GM13977 (cell line): ENCODE data around the gene DGLUCY.
"Not testable (repeated sequence)": the region's sequence is repeated elsewhere in the genome, so short reads cannot be mapped to it uniquely, and the experiment has no call there.

Source experiments
- DNase-seq: peaks from one replicate; pipeline ENCODE4 v3.0.0; 2012; ENCODE audit warnings: low spot score
- in situ Hi-C: fragments of 300-500 bp; cut with MboI; formaldehyde crosslinking; loops from one replicate; pipeline ENCODE4 v1.12.0; 2022; ENCODE audit warnings: low sequenced_read_pairs, low pct_unique_long_range_greater_than_20kb, mixed read lengths, inconsistent platforms; ENCODE audit not compliant: unreplicated experiment
- TF ChIP-seq, protein P1 (sequence below): IDR thresholded peaks from 2 replicates; pipeline ENCODE4 v1.5.1; 2012; ENCODE audit warnings: mild to moderate bottlenecking, control low read depth; ENCODE audit not compliant: insufficient read depth; ENCODE audit errors: extremely low read depth, missing control alignments

Gene DGLUCY

DNA sequence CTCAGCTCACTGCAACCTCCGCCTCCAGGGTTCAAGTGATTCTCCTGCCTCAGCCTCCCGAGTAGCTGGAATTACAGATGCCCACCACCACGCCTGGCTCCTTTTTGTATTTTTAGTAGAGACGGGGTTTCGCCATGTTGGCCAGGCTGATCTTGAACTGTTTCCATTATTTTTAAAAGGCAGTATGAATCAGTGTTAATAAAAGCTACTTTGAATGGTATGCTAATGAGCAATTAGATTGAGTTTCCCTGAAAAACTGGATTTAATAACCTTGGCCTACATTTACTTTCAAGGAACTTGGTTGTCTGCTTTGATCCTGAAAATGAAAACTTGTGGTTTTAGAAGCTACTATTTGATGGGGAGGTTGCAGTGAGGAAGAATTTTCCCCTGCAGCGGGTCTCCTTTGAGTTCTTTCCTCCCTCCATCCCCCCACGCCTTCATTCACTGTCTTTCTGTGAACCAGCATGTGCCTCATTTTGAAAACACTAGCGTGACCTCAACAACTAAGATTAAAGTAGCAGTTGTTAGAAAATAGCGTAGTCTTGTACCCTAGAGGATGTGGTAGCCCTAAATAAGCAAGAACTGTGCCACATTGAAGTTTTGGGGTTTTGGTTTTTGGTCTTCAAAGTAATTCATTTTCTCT lies 35.7 kb upstream of the DGLUCY start:
- in situ Hi-C loops = no loop called here
- DNase-seq = peak; percentile 63
- TF ChIP-seq, protein P1, sequence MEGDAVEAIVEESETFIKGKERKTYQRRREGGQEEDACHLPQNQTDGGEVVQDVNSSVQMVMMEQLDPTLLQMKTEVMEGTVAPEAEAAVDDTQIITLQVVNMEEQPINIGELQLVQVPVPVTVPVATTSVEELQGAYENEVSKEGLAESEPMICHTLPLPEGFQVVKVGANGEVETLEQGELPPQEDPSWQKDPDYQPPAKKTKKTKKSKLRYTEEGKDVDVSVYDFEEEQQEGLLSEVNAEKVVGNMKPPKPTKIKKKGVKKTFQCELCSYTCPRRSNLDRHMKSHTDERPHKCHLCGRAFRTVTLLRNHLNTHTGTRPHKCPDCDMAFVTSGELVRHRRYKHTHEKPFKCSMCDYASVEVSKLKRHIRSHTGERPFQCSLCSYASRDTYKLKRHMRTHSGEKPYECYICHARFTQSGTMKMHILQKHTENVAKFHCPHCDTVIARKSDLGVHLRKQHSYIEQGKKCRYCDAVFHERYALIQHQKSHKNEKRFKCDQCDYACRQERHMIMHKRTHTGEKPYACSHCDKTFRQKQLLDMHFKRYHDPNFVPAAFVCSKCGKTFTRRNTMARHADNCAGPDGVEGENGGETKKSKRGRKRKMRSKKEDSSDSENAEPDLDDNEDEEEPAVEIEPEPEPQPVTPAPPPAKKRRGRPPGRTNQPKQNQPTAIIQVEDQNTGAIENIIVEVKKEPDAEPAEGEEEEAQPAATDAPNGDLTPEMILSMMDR = no peak

DNA sequence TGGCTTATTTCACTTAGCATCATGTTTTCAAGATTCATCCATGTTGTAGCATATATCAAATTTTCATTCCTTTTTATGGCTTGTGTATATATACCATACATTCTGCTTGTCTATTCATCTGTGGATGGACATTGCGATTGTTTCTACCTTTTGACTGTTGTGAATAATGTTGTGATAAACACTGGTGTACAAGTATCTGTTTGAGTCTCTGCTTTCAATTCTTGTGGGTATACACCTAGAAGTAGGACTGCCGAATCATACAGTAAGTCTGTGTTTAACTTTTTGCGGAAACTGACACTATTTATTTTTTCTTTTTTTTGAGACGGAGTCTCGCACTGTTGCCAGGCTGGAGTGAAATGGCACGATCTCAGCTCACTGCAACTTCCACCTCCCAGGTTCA lies 33.8 kb upstream of the DGLUCY start:
- in situ Hi-C loops = no loop called here
- DNase-seq = no peak
- TF ChIP-seq, protein P1 = no peak

DNA sequence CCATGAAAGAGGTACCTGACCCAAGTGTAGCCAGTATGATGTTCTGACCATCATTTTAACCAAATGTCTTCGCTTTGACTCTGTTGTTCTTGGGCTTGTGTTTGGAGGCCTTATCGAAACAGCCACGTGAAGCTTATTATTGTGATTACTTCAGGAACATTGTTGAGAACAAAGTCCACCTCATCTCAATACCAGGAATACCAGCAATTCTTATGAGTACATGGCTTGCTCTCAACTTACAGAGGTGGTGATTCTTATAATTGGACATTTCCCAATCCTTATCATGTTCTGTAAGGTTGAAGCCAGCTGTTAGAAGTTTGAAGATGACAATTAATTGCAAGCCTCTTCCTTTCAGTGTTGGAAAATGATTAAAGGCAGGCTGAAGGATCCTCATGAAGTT lies 31.6 kb upstream of the DGLUCY start:
- in situ Hi-C loops = no loop called here
- TF ChIP-seq, protein P1 = no peak
- DNase-seq = no peak

DNA sequence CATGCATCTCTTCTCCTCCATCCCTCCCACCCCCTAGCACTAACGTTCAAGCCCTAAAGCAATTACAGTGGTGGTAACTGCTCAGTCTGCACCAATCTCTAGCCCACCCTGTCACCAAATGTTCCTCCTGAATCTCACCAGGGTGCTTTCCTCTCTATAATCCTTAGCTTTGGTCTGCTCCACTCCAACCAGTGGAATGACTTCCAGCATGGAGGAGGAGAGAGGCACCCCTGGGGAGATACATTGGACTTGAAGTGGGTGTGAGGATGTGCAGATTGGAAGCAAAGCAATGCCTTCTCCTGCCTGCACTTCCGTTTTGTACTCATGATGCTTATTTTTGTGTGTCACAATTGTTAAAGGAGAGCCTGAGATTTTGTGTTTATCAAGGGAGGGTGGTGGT lies 29.4 kb upstream of the DGLUCY start:
- no peak for DNase-seq
- in situ Hi-C loops = no loop called here
- TF ChIP-seq, protein P1 = no peak

DNA sequence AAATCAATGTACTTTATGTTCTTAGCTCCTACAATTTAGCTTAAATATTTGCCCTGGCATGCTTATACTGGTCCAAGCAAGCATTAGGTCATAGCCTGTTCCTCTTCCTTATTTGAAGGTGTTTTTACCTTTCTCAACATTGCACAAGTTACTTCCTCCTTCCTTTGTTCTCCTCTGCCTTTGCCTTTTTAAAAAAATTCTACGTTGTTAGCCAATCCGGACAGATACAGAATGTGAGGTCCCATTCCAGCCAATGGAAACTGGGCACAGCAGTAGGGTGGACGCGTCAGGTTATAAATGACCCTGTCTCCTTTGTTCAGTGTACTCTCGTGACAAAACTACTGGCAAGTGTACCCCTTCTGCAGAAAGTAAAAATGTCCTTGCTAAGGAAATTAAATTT lies 26.4 kb upstream of the DGLUCY start:
- DNase-seq, in situ Hi-C loops: not testable (repeated sequence)

DNA sequence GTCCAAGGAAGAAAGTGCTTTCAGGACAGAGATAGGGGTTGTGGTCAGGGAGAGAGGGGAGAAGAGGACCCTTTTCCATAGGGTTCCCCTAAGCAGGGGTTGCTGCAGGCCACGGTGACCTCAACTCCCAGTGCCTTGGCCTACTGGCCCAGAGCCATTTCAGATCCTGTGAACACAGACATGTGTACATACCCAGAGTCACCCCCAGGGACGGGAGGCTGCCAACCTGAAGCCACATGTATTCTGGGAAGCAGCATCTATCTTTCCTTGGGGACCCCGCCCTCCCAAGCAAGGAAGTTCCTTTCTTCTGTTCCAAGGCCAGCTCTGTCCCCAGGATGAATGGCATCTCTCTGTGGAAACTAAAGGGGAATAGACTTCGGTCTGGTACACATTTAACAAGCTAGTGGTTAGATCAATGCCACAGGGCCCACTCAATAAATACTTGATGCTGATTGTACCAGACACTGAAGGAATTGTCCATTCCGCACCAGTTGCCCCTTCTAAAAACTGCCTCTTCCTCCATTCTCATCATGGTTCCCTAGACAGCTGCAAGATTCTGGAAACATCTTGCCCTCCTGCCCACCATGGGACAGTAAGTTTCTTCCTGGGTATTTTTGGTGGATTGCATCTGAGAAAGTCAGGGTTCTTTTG lies 25.2 kb upstream of the DGLUCY start:
- in situ Hi-C loops = no loop called here
- TF ChIP-seq, protein P1 = no peak
- no peak for DNase-seq

DNA sequence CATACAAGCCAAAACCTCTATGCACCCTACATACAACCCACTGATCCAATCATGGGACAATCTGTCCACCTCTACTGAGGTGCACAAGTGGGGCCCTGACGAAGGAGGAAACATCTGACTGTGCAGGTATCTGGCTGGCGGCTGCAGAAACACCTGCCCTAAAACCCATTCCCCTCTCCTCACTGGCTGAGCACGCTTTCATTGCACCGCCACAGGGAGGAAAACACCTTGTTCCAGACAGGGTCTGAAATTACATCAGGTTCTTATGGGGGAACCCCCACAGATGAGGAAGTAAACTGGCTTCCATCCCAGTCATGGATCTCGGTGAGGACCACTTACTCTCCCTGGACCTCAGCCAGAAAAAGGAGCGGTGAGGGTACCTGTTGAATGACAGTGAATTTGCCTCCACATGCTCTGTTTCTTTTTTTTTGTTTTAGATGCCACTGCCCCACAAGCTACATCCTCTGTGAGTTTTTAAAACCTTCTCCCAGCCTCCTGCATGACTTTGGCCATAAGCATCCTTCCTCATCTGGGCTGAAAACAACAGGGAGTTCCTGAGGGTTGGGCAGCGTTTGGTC lies 23.8 kb upstream of the DGLUCY start:
- TF ChIP-seq, protein P1 = no peak
- DNase-seq = no peak
- in situ Hi-C loops = no loop called here
